Stimulated activated naive CD8-positive, alpha-beta T cell treated with anti-CD3 and anti-CD28 coated beads, Interleukin-15, Interleukin-2, amounts not matched to agents 100 U/mL and 50 U/mL, for 24 hours (primary cell): Measurements from ENCODE around the gene MRPL32.

Experiments
- ATAC-seq: fragments of 150-1000 bp; cut with Tn5 transposase; one replicate; pipeline ENCODE4 v1.10.0; 2021
- DNase-seq: peaks from one replicate; pipeline ENCODE4 v3.0.0; 2021

The MRPL32 gene

DNA sequence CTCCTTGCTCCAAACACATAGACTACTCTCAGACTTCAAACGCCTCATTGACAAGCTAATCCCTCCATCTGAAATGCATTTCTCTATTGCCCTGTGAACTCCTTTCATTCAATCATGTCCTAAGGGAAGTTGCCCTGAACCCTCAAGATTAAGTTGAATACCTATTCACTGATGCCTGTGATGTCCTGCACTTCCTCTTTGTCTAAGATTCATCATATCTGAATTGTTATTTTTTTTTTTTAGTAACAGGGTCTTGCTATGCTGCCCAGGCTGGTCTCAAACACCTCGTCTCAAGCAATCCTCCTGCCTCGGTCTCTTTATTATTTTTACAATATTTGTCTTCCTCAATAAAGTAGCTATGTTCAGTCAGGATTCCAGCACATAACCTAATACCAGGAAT lies 3.4 kb upstream of the MRPL32 start:
- ATAC-seq (no peak), DNase-seq (no peak)

DNA sequence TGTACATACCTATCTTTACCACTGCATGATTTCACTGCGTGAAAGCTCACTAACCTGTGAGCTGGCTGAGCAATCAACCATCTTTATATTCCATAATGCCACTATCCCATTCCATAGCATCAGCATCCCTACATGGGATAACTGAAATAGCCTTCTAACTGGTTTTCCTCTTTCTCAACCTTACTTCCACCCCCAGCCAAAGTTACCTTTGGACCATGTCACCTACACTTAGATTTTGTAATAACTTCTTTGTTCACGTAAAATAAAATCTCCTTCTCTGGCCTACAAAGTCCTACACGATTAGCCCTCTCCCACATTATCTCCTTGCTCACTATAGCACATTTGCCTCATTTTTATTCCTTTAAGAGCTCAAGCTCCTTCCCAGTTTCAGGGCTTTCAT lies 2.7 kb upstream of the MRPL32 start:
- no peak for ATAC-seq

DNA sequence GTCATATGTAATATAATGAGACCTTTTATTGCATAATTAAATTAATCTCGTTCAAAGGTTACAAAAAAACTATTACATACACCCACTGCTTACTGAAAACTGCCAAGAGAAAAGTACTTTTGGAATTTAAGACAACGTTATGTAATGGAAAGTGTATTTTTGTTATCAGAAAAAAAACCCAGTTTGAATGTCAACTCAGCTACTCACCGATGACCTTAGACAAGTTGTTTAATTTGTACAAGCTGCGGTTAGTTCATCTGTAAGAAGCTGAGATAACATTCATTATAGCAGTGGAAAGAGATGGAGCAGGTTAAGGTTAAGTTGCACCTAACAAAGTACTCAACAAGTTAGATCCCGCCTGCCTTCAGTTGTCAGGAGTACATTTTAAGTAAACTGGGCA lies 1.3 kb upstream of the MRPL32 start:
- DNase-seq = no peak
- ATAC-seq = peak; percentile 19

More for the DNA sequence above, 2.7 kb upstream of the MRPL32 start:
- no peak for DNase-seq

DNA sequence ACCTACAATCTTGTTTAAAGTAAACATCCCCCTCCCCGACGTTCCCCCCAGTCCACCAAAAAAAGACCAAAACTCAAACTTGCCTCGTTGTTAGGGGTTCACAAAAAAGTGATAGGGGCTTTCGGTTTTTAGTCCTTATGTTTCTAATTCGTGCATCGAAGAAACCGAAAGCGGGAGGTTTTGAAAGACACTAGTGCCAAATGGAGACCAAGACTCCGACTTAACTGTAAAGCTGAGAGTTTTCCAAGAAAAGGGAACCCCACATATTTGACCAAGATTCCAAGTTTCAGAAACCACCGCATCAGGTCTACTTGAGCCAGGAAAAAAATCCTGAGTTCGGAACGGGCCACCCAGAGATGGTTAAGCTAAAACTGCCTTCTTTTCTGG lies 736 bp upstream of the MRPL32 start:
- peak; percentile 13 for DNase-seq
- ATAC-seq = no peak

DNA sequence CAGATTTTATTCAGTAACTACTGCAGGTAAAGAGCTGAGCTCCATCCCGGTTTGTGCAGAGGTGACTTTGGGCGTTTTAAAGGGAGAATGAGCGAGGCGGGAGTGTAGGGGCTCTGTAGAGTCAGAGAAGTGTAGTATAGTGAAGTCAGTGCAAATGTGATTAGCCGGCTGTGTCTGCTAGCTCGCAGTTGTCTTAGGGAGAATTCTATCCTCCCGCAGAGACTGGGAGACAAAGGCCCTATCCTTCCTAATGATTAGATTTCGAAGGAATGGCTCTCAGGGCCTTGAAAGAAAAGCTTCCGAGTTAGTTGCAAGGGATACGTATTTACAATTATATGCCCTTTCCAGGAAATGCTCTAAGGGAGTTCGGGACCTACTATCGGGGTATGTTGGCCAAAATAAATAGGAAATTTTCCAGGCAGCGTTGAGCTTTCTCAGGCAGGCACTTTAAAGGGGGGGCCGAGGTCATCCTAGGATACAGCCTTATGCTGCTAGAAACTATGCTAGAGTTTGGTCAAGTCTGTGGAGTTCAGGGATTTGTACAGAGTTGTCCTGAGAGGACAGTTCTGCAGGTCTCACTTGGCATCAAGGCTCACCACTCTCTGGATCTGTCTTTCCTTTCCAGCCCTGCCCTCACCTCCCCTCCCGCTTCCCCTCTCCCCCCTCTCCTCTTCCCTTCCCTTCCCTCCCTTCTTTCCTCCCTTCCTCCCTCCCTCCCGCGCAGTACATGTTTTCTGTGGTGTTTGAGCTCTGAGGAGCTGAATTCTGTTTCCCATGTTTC lies 825 bp downstream of the MRPL32 start:
- ATAC-seq = no peak
- DNase-seq = no peak

DNA sequence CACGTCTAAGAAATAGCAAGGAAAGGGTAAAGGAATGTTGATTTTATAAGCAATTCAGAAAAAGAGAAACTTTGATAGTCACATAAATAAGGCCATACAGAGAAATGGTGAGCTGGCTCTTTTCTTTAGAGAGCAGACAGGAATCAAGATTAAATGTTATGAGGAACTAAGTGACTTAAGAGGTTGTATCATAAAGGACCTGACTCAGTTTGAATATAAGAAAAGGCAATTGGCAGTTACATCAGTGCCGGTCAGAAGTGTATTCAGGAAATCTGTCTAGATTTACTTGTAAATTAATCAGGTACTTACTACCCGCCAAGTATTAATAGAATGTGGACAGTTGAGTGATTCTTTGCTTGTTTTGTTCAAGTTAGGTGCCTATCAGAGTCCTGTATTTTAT lies 2.1 kb downstream of the MRPL32 start:
- no peak for ATAC-seq
- DNase-seq = no peak

DNA sequence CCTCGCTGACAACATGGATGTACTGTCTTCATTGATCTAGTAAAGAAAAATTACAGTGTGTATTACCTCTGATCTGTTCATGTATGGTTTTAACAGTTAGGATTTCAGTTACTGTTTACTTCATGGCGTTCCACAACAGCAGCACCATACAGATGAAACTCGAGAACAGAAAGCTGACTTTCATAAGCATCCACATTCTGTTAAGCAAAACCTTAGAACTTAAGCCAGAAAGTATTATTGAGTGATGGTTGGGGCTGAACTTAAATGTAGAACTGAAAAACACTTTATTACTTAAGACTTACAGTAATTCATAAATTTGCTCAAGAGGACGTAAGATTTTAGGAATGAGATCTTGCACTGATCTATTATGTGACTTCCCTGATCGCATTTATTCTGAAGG lies 3.7 kb downstream of the MRPL32 start:
- DNase-seq (no peak), ATAC-seq (no peak)

DNA sequence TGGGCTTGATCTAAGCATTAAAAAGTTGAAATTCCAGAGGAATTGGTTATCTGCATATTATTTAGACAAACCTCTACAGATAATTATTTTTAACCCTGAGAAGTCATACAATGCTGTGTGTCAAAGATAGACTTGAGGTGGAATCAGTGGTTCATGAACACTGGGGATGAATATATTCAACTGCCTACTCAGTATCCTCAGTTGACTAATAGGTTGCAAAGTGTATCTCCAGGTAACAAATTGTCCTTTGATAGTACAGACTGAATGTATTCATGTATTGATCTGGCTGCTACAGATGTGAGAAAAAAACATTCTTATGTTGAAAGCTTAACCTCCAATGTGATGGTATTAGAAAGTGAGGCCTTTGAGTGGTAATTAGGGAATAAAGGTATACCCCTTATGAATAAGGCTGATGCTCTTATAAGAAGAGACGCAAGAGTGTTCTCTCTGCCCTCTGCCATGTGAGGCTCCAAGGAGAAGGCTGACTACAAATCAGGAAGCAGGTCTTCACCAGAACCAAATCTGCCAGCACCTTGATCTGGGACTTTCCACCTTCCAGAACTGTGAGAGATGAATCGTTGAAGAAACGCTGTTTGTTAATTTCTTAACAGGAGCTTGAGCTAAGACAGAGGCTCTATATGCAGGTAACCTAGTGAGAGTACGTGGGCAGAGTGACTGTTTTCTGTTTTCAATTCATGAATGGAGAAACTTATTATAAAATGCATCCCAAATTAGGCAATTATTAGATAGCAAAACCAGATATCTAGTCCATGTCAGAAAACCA lies 7.5 kb downstream of the MRPL32 start:
- DNase-seq (no peak), ATAC-seq (peak; percentile 68)

DNA sequence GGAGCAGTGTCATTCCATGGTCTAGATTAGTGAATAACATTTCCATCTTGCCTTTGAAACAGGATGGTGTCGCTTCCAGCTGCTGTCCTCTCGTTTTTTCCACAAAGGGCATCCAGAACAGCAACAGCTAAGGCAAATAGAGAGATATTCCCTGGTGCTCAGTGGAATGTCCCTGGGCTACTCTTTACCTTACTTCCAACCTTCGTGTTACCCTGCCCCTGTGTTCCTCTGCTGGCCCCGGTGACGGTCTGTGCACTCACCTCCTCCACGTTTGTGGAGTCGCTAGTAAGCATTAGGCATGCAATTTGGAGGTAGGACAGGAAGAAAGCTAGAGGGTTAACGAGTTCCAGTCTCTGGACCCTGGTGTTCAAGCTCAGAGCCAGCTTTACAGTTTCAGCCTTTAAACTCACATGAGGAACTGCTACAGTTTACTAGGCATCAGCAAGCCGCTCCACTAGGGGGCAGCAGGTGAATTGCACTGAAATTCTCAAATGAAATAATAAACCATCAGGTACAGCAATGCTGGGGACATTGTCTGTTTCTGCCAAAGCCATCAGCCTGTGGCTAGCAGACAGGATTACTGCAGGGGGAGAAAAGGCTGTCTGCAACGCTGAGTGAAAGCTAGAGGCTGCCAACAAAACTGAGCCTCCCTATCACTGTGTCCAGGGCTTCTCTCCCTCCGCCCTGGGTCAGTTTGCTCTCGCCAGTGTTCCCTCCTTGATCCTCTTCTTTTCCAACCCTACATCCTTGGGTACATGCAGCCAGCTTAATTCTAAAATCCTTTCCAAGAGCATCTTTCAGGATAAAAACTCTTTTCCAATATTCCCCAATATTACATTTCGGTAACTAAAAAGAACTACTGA lies 9.0 kb downstream of the MRPL32 start:
- DNase-seq (peak; percentile 82), ATAC-seq (peak; percentile 41)

DNA sequence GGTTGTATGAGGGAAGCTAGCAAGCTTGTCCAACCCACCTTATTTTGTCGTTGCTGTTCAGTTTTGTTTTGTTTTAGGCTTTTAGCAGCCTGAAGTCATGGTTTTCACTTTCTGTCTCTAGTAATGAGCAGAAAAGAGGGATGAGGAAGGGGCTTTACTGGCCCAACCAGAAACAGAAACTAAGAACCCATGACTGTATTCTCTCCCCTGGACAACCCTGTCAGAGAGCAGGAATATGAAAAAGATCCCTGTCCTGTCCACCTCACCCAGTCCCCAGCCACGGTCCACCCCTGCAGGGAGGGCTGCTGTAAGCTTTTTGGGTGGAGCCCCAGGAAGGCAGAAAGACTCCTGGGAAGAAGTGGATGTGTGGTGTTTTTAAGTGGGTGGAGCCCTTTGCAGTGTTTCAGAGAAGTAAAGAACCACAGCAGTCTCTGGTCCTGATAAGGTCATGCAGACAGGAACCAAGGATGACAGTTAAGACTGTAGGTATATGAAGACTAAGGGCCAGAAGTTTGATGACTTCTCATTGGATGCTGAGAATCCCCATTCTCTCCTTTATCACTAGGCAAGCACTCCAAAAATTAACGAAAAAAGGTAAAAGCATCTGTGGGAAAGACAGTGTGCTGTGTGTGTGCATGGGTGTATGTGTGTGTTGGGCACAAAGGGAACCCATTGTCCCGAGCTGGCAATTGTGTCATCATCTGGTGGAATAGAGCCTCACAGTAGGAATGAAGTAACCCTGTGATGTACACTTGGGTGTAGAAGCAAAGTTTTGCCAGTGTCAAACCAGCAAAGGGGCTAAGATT lies 13.8 kb downstream of the MRPL32 start:
- DNase-seq (no peak), ATAC-seq (peak; percentile 46)

DNA sequence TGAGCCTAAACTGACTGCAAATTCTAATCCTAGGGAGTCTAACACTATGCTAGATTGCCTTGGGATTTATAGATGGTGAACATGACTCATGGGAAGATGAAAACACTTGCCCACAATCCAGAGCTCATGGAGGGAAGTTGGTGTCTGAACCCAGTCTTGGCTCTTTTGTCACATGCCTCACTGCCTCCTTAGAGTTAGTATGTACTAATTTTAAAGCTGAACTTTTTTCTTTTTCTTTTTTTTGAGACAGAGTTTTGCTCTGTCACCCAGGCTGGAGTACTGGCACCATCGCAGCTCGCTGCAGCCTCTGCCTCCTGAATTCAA lies 14.4 kb downstream of the MRPL32 start:
- DNase-seq (no peak), ATAC-seq (no peak)

DNA sequence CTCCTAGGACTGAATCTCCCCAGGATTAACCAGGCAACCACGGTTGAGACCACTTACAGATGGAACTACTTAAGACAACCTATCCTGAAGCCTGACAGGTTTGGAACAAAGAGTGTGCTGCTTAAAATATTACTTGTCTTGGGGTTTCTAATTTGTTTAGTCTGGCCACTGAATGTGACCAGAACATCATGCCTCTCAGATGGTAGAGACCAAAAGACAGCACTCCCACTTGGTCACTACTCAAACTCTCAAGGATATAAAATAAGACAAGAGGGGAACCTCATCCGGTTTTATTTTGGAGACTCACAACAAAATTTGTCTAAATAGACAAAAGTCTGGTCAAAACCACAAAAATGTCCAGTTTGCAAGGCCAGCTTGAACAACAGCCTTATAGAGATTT lies 15.3 kb downstream of the MRPL32 start:
- ATAC-seq (no peak), DNase-seq (no peak)

DNA sequence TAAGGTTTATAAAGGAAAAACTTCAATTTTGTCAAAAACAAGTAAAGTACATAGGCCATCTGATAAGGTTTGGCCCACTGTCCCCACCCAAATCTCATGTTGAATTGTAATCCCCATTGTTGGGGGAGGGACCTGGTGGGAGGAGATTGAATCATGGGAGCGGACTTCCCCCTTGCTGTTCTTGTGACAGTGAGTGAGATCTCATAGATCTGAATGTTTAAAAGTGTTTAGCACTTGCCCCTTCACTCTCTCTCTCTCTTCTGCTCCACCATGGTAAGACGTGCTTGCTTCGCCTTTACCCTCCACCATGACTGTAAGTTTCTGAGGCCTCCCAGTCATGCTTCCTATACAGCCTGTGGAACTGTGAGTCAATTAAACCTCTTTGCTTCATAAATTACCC lies 18.2 kb downstream of the MRPL32 start:
- no peak for DNase-seq
- no peak for ATAC-seq

DNA sequence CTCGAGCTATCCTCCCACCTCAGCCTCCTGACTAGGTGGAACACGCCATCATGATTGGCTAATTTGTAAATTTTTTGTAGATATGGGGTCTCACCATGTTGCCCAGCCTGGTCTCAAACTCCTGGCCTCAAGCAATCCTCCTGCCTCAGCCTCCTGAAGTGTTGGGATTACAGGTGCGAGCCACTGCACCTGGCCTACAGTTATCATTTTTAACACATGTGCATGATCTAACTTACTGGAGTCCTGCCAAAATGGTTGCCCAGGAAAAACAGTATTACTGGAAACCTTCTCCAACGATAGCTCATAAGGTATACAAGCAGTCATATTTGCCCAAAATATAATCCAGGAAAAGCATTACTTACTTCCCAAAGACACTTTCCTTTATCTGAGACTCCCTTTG lies 20.2 kb downstream of the MRPL32 start:
- no peak for ATAC-seq

DNA sequence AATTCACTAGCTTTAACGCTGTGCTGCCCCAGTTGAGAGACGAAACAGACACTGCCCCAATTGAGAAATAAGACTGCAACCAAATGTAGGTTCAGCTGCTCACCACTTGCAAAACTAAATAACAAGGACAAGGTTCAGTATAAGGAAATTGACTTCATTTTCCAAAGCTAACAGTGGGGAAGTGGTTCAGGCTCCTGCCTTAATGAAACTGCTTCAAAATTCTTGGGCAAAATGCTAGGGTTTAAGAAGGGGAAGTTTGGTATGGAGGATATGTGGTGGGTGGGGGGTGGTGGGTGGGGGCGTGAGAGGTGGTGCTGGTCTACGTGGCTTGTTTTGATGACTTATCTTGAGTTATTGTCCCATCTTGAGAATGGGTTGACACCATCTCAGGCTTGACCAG lies 21.8 kb downstream of the MRPL32 start:
- no peak for ATAC-seq
- no peak for DNase-seq

More for the DNA sequence above, 20.2 kb downstream of the MRPL32 start:
- no peak for DNase-seq

DNA sequence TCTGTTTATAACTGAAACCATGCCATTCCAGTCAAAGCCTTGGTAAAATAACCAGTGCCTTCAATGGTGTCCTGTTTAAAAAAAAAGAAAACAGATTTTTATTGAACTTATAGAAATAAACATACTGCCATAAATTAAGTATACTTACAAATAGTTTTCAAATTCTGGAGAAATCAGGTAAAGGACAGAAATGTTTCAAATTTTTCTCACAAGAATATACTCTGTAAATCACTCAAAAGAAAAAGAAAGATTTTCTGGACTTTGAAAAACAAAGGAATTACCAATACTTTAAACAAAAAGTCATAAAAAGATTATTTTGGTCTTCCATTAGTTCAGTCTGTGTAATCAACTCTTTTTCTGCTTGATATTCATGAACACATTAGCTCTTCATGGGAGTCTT lies 23.9 kb downstream of the MRPL32 start:
- ATAC-seq = no peak
- DNase-seq = no peak

DNA sequence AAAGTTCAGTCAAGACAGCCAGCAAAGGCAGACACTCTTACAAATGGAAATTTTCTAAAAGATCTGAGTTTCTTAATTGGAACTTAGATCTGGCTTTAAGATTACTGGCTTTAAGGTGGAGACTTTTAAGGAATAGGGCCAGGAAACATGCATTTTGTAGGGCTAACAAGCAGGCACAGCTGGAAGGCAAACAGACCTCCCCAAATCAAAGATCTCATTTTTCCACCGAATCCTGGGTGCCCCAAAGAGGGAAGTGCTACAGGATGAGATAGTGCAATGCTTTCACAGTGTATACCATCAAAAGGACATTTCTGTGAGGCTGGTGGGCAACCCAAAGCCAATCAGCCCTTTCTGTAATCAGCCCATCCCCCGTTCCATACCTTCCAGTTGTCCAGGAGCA lies 27.4 kb downstream of the MRPL32 start:
- DNase-seq = no peak
- ATAC-seq = no peak

DNA sequence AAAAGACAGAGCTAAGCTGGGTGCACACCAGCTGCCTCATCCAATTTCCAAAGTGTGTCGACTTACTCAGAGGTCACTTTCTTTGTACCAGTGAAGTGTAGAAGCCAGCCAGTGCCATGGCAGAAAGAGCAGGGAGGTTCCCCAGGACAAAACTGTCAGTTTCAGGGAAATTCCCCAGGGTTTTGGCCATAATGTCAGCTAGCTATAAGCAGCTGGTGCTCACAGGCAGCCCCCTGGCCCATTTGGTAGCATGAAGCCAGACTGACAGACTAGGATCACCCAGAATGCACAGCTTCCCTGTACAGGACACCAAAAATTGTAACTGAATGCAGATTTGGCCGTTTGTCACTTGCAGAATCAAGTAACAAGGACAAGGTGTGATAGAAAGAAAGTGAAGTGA lies 28.6 kb downstream of the MRPL32 start:
- DNase-seq (no peak), ATAC-seq (no peak)

DNA sequence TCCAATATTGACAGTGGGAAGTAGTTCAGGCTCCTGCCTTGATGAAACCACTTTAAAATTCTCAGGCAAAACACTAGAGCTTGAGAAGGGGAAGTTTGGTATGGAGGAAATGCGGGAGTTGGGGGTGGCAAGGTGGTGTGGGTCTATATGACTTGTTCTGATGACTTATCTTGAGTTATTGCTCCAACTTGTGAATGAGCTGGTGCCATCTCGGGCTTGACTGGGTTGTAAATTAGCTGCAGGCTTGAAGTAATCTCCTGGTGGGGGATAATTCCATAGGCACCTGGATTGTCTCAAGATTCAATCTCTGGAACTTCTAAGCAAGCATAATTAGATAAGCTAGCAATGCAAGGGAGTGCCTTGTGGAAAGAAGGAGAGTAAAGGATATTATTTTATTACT lies 29.0 kb downstream of the MRPL32 start:
- ATAC-seq (no peak), DNase-seq (no peak)

DNA sequence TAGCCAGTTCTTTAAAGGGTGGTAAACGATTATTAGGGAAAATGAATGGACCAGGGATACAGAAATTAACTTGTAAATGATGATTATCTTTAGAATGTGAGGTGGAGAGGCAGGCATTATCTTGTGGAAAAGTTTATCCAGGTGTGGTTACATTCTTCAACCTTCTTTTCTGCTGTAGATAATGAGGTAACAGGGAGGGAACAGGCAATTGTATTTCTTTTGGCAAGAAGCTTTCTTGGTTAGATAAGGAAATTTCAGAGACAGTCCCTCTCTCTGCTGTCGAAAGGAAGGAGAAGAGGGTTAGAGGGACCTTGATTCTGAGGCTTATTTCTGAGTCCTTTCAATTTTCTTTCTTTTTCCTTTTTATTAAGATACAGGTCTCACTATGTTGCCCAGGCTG lies 32.1 kb downstream of the MRPL32 start:
- ATAC-seq = no peak
- no peak for DNase-seq

DNA sequence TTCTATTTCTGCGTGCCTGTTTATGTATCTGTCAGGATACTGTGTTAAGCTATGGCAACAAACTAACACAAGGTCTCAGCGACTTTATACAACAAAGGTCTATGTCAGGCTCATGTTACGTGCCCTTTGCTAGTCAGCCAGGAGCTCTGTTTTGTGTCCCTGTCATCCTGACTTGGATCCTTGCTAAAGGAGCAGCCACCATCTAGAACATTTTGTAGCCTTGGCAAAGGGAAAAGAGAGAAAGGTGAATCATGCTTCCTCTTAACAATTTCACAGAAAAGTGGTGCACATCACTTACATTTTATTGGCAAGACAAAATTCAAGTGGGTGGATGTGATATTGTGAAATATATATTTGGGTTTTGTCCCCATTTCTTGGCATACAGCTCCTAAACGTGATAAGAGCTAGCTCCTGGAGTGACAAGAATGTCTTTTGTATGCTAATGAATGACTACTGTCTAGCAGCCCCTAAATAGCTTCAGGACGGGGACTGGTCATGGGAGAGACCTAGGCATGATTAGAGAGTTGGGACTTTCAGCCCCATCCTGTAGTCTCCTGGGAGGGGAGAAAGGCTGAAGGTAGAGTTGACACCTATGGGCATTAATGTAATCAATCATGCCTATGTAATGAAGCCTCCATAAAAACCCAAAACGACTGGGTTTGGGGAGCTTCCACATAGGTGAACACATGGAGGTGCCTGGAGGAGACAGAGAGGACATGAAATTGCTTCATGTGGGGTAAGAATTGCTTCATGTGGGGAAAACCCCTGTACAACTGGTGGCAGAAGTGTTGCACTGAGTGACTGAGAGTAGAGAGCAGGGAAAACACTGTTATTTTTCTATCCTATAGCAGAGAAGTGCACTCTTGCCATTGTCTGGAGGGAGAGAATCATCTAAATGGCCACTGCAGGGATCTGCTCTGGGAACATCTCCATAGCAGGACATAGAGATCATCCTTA lies 33.0 kb downstream of the MRPL32 start:
- DNase-seq = no peak
- peak; percentile 54 for ATAC-seq
